HG02678 (cell line): ENCODE data around the gene LRRC4C.
"Not testable (repeated sequence)": the region's sequence is repeated elsewhere in the genome, so short reads cannot be mapped to it uniquely, and the experiment has no call there.

Source experiments
- ATAC-seq: cut with Tn5 transposase; IDR thresholded peaks from one replicate; pipeline ENCODE4 v1.9.1; 2021; ENCODE audit warnings: mild to moderate bottlenecking, moderate library complexity; ENCODE audit not compliant: unreplicated experiment

LRRC4C gene

GRCh38 chr11:40192590-40192989, 1266.9 kb downstream of the LRRC4C start:
- not testable (repeated sequence) for ATAC-seq

GRCh38 chr11:40190294-40190693, 1269.2 kb downstream of the LRRC4C start:
- ATAC-seq, result no peak

- no peak for ATAC-seq
Measured at GRCh38 chr11:40188848-40189247, 1270.6 kb downstream of the LRRC4C start.

- ATAC-seq, result no peak
Measured at GRCh38 chr11:40187295-40187694, 1272.2 kb downstream of the LRRC4C start.

GRCh38 chr11:40186437-40187263, 1272.8 kb downstream of the LRRC4C start:
- no peak for ATAC-seq

GRCh38 chr11:40185793-40186192, 1273.7 kb downstream of the LRRC4C start:
- no peak for ATAC-seq

- peak; percentile 86 for ATAC-seq
Measured at GRCh38 chr11:40183073-40184064, 1276.1 kb downstream of the LRRC4C start.

GRCh38 chr11:40179541-40179940, 1279.9 kb downstream of the LRRC4C start:
- no peak for ATAC-seq

GRCh38 chr11:40178470-40178869, 1281.0 kb downstream of the LRRC4C start:
- no peak for ATAC-seq

GRCh38 chr11:40175980-40176379, 1283.5 kb downstream of the LRRC4C start:
- ATAC-seq, result no peak

- no peak for ATAC-seq
Measured at GRCh38 chr11:40170078-40170477, 1289.4 kb downstream of the LRRC4C start.

- peak; percentile 77 for ATAC-seq
Measured at GRCh38 chr11:40168414-40168813, 1291.0 kb downstream of the LRRC4C start.

- not testable (repeated sequence) for ATAC-seq
Measured at GRCh38 chr11:40167805-40168204, 1291.6 kb downstream of the LRRC4C start.

- ATAC-seq, result no peak
Measured at GRCh38 chr11:40166892-40167291, 1292.6 kb downstream of the LRRC4C start.

- no peak for ATAC-seq
Measured at GRCh38 chr11:40162901-40163883, 1296.3 kb downstream of the LRRC4C start.

GRCh38 chr11:40161854-40162410, 1297.5 kb downstream of the LRRC4C start:
- ATAC-seq, result no peak

GRCh38 chr11:40160418-40160817, 1299.0 kb downstream of the LRRC4C start:
- ATAC-seq, result no peak

GRCh38 chr11:40149721-40150120, 1309.7 kb downstream of the LRRC4C start:
- ATAC-seq, result no peak

- no peak for ATAC-seq
Measured at GRCh38 chr11:40140560-40140959, 1318.9 kb downstream of the LRRC4C start.

GRCh38 chr11:40139536-40139935, 1319.9 kb downstream of the LRRC4C start:
- no peak for ATAC-seq
